GM21723 (cell line): ENCODE results near the gene TRHDE.

Experiments
- ATAC-seq: cut with Tn5 transposase; IDR thresholded peaks from one replicate; pipeline ENCODE4 v1.9.1; 2021; ENCODE audit warnings: mild to moderate bottlenecking, moderate library complexity; ENCODE audit not compliant: unreplicated experiment

The TRHDE gene

DNA sequence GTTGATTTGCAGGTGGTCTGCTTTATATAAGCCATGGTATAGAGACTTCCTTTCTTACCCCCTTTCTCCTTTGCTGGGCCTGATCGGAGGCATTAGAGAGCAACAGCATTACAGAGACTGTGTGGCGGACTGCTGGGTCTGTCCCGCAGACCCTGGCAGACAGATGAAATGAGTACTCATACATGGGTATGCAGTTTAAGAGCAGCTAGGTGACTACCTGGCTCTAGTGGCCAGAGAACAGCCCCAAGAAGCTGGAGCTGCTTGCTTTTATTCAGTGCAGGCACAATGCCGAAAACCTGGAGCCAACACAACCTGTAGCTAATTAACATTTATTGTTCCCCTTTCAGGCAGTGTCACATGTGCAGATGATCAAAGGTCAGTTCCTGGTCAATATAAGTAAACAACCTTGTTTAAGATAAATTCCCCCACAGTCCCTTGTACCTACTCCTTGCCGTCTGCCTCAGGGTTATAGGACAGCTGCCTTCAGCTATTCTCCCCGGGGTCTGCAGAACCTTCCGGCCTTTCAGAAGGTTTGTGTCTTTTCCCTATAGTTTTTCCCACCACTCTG is 160.0 kb downstream of the TRHDE start:
- no peak for ATAC-seq

DNA sequence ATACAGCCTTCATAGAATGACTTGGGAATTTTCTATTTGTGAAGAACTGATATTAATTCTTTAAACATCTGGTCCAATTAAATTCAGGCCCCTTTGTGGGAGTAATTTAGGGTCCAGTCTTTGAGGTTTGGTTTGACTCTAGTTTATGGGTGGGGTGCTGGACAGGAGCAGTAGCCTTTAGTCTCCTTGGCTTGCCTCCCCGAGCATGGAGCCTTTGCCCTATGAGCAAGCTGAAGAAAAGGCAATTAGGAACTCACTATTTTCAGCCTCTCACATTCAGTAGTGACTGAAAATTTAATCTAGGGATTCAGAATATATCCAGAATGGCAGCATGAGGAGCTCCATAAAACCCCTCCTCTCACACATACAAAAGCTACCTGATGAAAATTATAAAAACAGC is 161.1 kb downstream of the TRHDE start:
- ATAC-seq: no peak

GRCh38 chr12:72434999-72435398 is 162.8 kb downstream of the TRHDE start:
- no peak for ATAC-seq

GRCh38 chr12:72442217-72442616 is 170.0 kb downstream of the TRHDE start:
- no peak for ATAC-seq

DNA sequence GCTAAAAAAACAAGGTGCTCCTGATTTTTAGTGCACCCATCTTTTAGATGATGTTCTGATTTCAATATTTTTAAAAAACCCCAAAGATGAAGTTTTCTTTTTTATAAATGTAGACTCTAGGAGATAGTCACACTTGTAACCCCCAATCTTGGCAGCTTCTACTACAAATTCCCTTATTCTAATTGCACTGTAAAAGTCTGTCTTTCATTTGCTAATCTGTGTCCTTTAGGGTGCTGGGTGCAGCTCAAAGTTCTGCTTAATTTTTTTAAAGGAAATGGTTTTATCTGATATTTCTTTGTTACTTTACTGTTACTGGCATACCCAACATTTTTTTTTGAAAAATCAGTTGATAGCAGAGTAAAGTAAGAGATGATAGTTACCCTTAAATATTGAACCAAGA is 172.0 kb downstream of the TRHDE start:
- no peak for ATAC-seq

- ATAC-seq: no peak
Measured at GRCh38 chr12:72444566-72444965, 172.4 kb downstream of the TRHDE start.

DNA sequence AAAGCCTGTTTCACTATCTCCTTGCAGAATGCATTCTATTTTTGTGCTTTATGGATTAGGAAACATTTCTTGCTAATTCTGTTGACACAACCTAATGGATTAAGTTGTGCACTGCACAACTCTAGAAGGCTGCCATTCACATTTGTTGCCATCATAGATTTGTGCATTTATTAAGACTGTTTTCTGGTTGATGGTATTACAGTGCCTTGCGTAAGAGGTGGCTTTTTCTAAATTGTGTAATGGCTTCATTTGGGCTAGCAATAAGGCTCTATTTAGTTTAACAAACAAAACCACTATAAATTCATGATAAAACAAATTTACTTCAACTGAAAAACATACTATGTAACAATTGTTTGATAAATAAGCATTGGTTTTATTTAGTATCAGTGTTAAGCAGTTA is 175.9 kb downstream of the TRHDE start:
- no peak for ATAC-seq

- ATAC-seq: no peak
Measured at GRCh38 chr12:72448805-72449204, 176.6 kb downstream of the TRHDE start.

DNA sequence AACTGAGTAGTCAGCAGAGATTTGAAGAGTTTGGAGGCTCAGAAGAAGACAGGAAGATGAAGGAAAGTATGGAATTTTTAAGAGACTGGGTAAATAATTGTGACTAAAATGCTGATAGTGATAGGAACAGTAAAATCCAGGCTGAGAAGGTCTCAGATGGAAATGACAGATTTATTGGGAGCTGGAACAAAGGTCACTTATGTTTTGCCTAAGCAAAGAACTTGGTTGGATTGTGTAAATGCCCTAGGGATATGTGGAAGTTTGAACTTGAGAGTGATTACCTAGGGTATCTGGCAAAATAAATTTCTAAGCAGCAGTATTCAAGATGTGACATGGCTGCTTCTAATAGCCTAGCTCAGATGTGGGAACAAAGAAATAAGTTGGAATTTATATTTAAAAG is 180.9 kb downstream of the TRHDE start:
- no peak for ATAC-seq

DNA sequence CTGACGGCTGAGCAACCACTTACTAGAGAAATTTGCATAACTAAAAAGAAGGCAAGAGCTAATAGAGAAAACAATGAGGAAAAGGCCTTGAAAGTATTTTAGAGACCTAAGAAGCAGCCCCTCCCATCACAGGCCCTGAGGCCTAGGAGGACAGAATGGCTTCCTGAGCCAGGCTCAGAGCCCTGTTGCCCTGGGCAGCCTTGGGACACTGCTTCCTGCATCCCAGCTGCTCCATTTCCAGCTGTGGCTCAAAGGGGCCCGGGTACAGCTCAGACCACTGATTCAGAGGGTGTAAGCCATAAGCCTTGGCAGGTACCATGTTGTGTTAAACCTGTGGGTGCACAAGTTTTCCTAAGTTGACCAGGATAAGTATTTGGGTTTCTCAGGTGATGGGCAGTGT is 181.4 kb downstream of the TRHDE start:
- ATAC-seq: no peak

DNA sequence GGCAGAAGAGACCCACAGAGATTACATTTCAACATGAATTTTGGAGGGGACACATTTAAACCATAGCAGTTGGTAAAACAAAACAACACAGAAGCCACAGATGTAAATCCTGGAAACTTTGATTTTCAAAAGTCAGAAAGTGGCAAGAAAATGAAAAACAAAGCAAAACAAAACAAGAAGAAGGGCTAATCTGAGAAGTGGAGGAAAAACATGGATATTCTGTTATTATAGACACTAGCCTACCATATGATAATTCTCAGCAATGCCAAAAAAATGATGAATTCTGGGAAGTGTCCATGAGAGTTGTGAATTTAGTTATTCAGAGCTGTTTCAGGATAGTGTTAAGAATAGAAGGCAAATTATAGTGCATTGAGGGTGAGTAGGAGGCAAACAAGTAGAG is 192.3 kb downstream of the TRHDE start:
- ATAC-seq: no peak

DNA sequence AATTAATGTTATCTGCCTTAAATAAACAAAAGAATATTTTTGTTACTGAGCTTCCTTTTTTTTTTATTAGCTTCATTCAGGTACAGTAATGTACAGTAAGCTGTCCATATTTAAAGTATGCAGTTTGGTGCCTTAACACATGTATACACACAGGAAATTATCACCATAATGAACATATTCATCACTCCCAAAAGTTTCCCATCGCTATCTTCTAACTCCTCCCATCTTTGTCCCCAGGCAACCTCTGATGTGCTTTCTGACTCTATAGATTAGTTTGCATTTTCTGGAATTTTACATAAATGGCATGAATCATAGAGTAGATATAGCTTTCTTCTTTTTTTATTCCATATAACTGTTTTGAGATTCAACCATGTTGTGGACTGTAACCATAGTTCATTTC is 193.0 kb downstream of the TRHDE start:
- no peak for ATAC-seq

DNA sequence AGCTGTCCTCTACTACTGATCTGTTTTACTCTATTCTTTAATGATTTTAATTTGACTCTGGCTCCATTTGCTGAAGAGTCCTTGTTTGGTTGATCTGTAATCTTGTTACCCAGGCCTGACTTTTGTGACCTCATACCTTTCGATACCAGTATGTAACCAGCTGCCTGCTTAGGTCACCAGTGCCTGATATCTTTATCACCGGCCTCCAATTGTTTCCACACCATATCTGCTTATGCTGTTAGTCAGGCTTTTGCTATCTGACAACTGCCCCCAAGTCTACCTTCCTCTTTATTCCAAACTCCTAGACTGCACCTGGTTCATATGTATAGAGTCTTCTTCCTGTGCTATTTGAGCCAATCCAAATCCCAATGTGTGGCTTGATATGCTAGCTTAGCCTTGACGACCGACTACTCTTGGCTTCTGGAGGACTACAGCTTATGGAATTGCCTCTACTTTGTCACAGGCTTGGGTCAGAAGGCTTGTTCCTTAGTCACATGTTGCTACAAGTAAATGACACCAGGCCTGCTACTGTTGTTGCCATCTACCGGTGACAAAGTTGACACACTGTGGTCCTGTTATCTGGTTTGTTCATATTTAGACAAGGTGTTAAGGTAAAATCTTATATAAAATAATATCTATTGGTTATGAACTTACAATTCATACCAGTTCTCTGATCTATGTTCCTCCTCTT is 193.9 kb downstream of the TRHDE start:
- no peak for ATAC-seq

DNA sequence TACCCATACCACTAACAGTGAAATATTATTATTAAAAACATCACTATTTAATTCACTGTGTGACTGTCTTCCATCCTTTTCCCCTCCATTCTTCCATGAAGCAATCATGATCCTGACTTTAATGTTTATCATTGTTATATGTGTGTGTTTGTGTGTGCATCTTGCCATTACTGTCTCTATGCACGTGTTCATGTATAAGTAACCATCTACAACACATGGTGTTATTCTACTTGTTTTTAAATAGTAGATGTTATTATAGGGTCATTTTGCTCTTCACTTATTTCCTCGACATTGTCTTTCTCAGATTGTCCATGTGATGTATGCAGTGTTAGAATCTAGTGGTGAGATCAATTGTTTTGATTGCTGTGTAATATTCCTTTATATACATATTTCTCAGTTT is 195.8 kb downstream of the TRHDE start:
- ATAC-seq: no peak

- ATAC-seq: no peak
Measured at GRCh38 chr12:72468505-72468904, 196.3 kb downstream of the TRHDE start.

DNA sequence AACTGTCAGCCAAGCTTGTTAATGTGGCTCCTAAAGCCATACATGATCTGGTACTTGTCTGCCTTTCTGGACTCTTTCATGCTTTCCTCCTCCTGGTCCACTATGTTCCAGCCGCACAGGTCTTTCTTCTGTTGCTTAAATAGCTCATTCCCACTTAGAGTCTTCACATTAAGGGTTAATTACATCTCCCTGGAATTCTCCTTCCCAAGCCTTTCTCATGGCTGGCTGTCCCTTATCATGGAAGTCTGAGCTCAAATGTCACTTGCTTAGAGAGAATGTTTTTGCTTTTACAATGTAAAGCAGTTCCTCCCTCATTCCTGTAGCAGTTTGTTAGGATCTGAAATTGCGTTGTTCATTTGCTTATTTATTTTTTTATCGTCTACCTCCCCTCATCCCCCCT is 199.6 kb downstream of the TRHDE start:
- ATAC-seq: no peak

- ATAC-seq: no peak
Measured at GRCh38 chr12:72472350-72472749, 200.2 kb downstream of the TRHDE start.

- no peak for ATAC-seq
Measured at GRCh38 chr12:72476301-72476700, 204.1 kb downstream of the TRHDE start.

- ATAC-seq: no peak
Measured at GRCh38 chr12:72485017-72485701, 213.0 kb downstream of the TRHDE start.

GRCh38 chr12:72491426-72491825 is 219.3 kb downstream of the TRHDE start:
- ATAC-seq: no peak

GRCh38 chr12:72493407-72493806 is 221.2 kb downstream of the TRHDE start:
- no peak for ATAC-seq

DNA sequence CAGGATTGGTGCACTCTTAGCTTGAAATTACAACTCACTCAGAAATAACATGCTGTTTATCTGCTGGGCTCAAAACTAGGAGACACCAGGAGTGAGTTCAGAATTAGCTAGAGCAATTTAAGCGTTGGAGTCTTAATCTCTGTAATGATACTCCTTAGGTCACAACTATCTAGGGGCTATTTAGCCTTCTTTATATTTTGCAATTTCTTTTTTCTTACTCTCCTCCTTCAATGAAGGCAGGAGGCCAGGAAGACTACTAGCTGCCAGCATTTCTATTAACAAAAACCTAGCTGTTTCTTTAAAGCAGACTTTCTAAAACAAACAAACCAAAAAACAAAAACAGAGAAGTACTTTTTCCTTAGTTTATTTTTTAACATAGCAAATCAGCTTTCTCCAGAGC is 226.2 kb downstream of the TRHDE start:
- no peak for ATAC-seq
